H1 (cell line): ENCODE data around the gene RAB3GAP2. TPM values are rescaled to one million over a fixed set of nuclear protein-coding genes. Genes with fewer than 3 reads are reported as not detected.

Source experiments
- CTCF ChIA-PET: fragments of 300-600 bp; sonication (Branson Sonifier 250); formaldehyde crosslinking; loops from one replicate; lab custom pipeline; 2021; ENCODE audit not compliant: partially characterized antibody; lab: Charles Lee
- POLR2A ChIA-PET: fragments of 300-600 bp; sonication (Branson Sonifier 250); formaldehyde crosslinking; loops from one replicate; lab custom pipeline; 2021; ENCODE audit warnings: inconsistent platforms; ENCODE audit not compliant: partially characterized antibody; lab: Charles Lee
- DNase-seq, 2 experiments: peaks; one replicate each; pipeline versions ENCODE4 v3.0.0 to v3.0.0-alpha.2; 2010 to 2022; ENCODE audit warnings: low spot score in 2 of 2, low read depth in 1 of 2, mixed read lengths in 1 of 2
- FAIRE-seq: peaks from 2 replicates; lab custom pipeline; 2011; peaks lifted over from hg19 to GRCh38; lab: Jason Lieb, UNC
- H2AFZ ChIP-seq: 2 replicates; pipeline ENCODE4 v1.8.1; 2012; ENCODE audit warnings: low read length, inconsistent platforms
- H2AK5ac ChIP-seq: 2 replicates; pipeline ENCODE4 v1.6.1; 2013; ENCODE audit warnings: low read depth, low read length
- H2BK120ac ChIP-seq: replicated peaks from 2 replicates; pipeline ENCODE3; 2013; ENCODE audit warnings: low read depth, low read length, inconsistent platforms
- H2BK12ac ChIP-seq: 2 replicates; pipeline ENCODE4 v1.6.1; 2013; ENCODE audit warnings: low read depth, low read length
- H2BK15ac ChIP-seq: 2 replicates; pipeline ENCODE4 v1.6.1; 2013; ENCODE audit warnings: low read length
- H2BK20ac ChIP-seq: 2 replicates; pipeline ENCODE4 v1.6.1; 2013; ENCODE audit warnings: low read length
- H2BK5ac ChIP-seq: 2 replicates; pipeline ENCODE4 v1.6.1; 2013; ENCODE audit warnings: low read depth, low read length
- H3K14ac ChIP-seq: 2 replicates; pipeline ENCODE4 v1.6.1; 2013; ENCODE audit warnings: inconsistent platforms; ENCODE audit not compliant: insufficient read length
- H3K18ac ChIP-seq: 2 replicates; pipeline ENCODE4 v1.6.1; 2013; ENCODE audit warnings: low read length; ENCODE audit errors: extremely low read depth
- H3K23ac ChIP-seq: 2 replicates; pipeline ENCODE4 v1.6.1; 2013; ENCODE audit warnings: inconsistent platforms; ENCODE audit not compliant: insufficient read length
- H3K23me2 ChIP-seq: 2 replicates; pipeline ENCODE4 v1.6.1; 2013; ENCODE audit warnings: low read depth, low read length
- H3K27ac ChIP-seq: 2 replicates; pipeline ENCODE4 v1.6.1; 2011; ENCODE audit warnings: low read depth, low read length, inconsistent platforms
- H3K27me3 ChIP-seq, 4 experiments: replicated peaks in 1 of 4; 1 replicate in 1 of 4; 2 replicates in 3 of 4; pipeline versions ENCODE4 v1.6.1 to v1.8.1; 2011 to 2013; ENCODE audit warnings: low read length in 3 of 4, mild to moderate bottlenecking in 3 of 4, inconsistent platforms in 2 of 4, mixed read lengths in 2 of 4, moderate library complexity in 1 of 4; ENCODE audit not compliant: control insufficient read depth in 3 of 4, insufficient read depth in 3 of 4; ENCODE audit errors: extremely low read depth in 1 of 4
- H3K36me3 ChIP-seq, 4 experiments: 2 replicates each; pipeline versions ENCODE4 v1.6.1 to v1.8.1; 2011 to 2013; ENCODE audit warnings: mild to moderate bottlenecking in 4 of 4, low read length in 3 of 4, moderate library complexity in 2 of 4, control low read depth in 1 of 4, inconsistent platforms in 1 of 4; ENCODE audit not compliant: insufficient read depth in 4 of 4, control insufficient read depth in 2 of 4
- H3K4ac ChIP-seq: replicated peaks from 2 replicates; pipeline ENCODE3; 2013; ENCODE audit warnings: low read length, low read depth, mixed read lengths, inconsistent platforms; ENCODE audit not compliant: insufficient read length
- H3K4me1 ChIP-seq, 4 experiments: replicated peaks in 1 of 4; 1 replicate in 1 of 4; 2 replicates in 3 of 4; pipeline versions ENCODE4 v1.6.1 to v1.8.1; 2011 to 2013; ENCODE audit warnings: low read length in 3 of 4, inconsistent platforms in 2 of 4, mixed read lengths in 1 of 4; ENCODE audit not compliant: insufficient read depth in 4 of 4, control insufficient read depth in 3 of 4
- H3K4me2 ChIP-seq, 2 experiments: 2 replicates each; pipeline versions ENCODE4 v1.6.1 to v1.8.1; 2011 to 2013; ENCODE audit warnings: low read depth in 2 of 2, low read length in 2 of 2, control low read depth in 1 of 2, inconsistent platforms in 1 of 2, mild to moderate bottlenecking in 1 of 2; ENCODE audit not compliant: insufficient read depth in 1 of 2
- H3K4me3 ChIP-seq, 4 experiments: fragments of 200-600, 300-600 bp in 1 of 4; sonication (generic), shearing (Covaris generic), sonication (Bioruptor Twin) in 1 of 4; 2 replicates each; pipeline versions ENCODE4 v1.5.1 to v1.8.1; 2011 to 2016; ENCODE audit warnings: low read length in 4 of 4, low read depth in 3 of 4, control low read depth in 2 of 4, inconsistent platforms in 2 of 4, mild to moderate bottlenecking in 2 of 4, mixed read lengths in 1 of 4, moderate library complexity in 1 of 4; ENCODE audit not compliant: insufficient read depth in 2 of 4; ENCODE audit errors: extremely low read depth in 1 of 4
- H3K56ac ChIP-seq: replicated peaks from 2 replicates; pipeline ENCODE3; 2013; ENCODE audit warnings: low read depth, mild to moderate bottlenecking, mixed read lengths, low read length, inconsistent platforms; ENCODE audit not compliant: insufficient read length
- H3K79me1 ChIP-seq: 2 replicates; pipeline ENCODE4 v1.6.1; 2013; ENCODE audit warnings: low read depth, low read length, control low read depth
- H3K79me2 ChIP-seq, 2 experiments: 2 replicates each; pipeline versions ENCODE4 v1.6.1 to v1.8.1; 2012 to 2013; ENCODE audit warnings: low read length in 2 of 2, mild to moderate bottlenecking in 2 of 2, inconsistent platforms in 1 of 2; ENCODE audit not compliant: insufficient read depth in 2 of 2, control insufficient read depth in 1 of 2
- H3K9ac ChIP-seq, 4 experiments: replicated peaks in 1 of 4; 1 replicate in 1 of 4; 2 replicates in 3 of 4; pipeline versions ENCODE4 v1.6.1 to v1.8.1; 2011 to 2013; ENCODE audit warnings: low read depth in 3 of 4, low read length in 3 of 4, control low read depth in 2 of 4, mild to moderate bottlenecking in 2 of 4, moderate library complexity in 2 of 4, inconsistent platforms in 1 of 4; ENCODE audit errors: extremely low read depth in 1 of 4
- H3K9me3 ChIP-seq, 2 experiments: 2 replicates each; pipeline versions ENCODE4 v1.6.1 to v1.8.1; 2012 to 2013; ENCODE audit warnings: mild to moderate bottlenecking in 2 of 2, moderate library complexity in 2 of 2, control low read depth in 1 of 2, inconsistent platforms in 1 of 2, low read depth in 1 of 2, low read length in 1 of 2, mixed read lengths in 1 of 2; ENCODE audit not compliant: insufficient read depth in 2 of 2
- H4K20me1 ChIP-seq, 2 experiments: replicated peaks in 1 of 2; 2 replicates each; pipeline versions ENCODE3 to v1.8.1; 2011 to 2013; ENCODE audit warnings: inconsistent platforms in 2 of 2, low read length in 2 of 2, mild to moderate bottlenecking in 1 of 2; ENCODE audit not compliant: insufficient read depth in 2 of 2, control insufficient read depth in 1 of 2
- H4K5ac ChIP-seq: 2 replicates; pipeline ENCODE4 v1.6.1; 2013; ENCODE audit warnings: low read length, low read depth, mixed read lengths, inconsistent platforms; ENCODE audit not compliant: insufficient read length
- H4K8ac ChIP-seq: 2 replicates; pipeline ENCODE4 v1.8.0; 2013; ENCODE audit warnings: mild to moderate bottlenecking, moderate library complexity, low read length, inconsistent platforms; ENCODE audit not compliant: insufficient read depth; ENCODE audit errors: extremely low read depth
- H4K91ac ChIP-seq: replicated peaks from 2 replicates; pipeline ENCODE3; 2013; ENCODE audit warnings: low read length, mixed read lengths, inconsistent platforms; ENCODE audit not compliant: insufficient read length
- BACH1 ChIP-seq: IDR thresholded peaks from 2 replicates; pipeline ENCODE4 v1.6.1; 2012; ENCODE audit warnings: low read length, improper control_type of control experiment
- KDM4A ChIP-seq: IDR thresholded peaks from one replicate; pipeline ENCODE4 v1.7.1; 2012; ENCODE audit warnings: low read depth, mild to moderate bottlenecking, moderate library complexity, low read length, inconsistent platforms; ENCODE audit not compliant: severe bottlenecking
- NANOG ChIP-seq: IDR thresholded peaks from 2 replicates; pipeline ENCODE4 v1.6.1; 2011; ENCODE audit warnings: low read length, low read depth, mild to moderate bottlenecking, inconsistent platforms; ENCODE audit not compliant: insufficient read depth, poor library complexity, severe bottlenecking
- SRF ChIP-seq: IDR thresholded peaks from 2 replicates; pipeline ENCODE4 v1.6.1; 2011; ENCODE audit warnings: mild to moderate bottlenecking, low read depth, low read length, moderate library complexity
- TAF7 ChIP-seq: optimal IDR thresholded peaks from 2 replicates; pipeline ENCODE3; 2011; ENCODE audit warnings: low read depth, mild to moderate bottlenecking, inconsistent platforms, low read length, moderate library complexity, borderline replicate concordance
- TBP ChIP-seq: IDR thresholded peaks from 2 replicates; pipeline ENCODE4 v1.6.1; 2011; ENCODE audit warnings: low read depth, low read length, improper control_type of control experiment
- WGBS, 2 experiments: shearing (Covaris generic) in 1 of 2; methylation state at CpG; one replicate each; pipeline versions ENCODE4 v1.1.6 to v1.1.7; 2013 to 2015; ENCODE audit warnings: low lambda C conversion rate in 2 of 2, mixed read lengths in 2 of 2, inconsistent platforms in 1 of 2, low coverage in 1 of 2, missing lambda C conversion rate in 1 of 2; ENCODE audit not compliant: insufficient replicate concordance in 2 of 2, insufficient coverage in 1 of 2, insufficient read length in 1 of 2; ENCODE audit errors: extremely low coverage in 1 of 2, missing lambda C conversion rate in 1 of 2; 5-methylcytosine and 5-hydroxymethylcytosine counted together
- polyA plus RNA-seq, 7 experiments: library from polyadenylated mRNA; depleted of rRNA in 3 of 7; stranded (reverse) in 5 of 7; unstranded in 2 of 7; fragments of >200 nt in 5 of 7; fragments of 200-250 nt in 2 of 7; gene quantifications; 1 replicate in 5 of 7; 2 replicates in 1 of 7; 4 replicates in 1 of 7; pipeline versions ENCODE4 v1.2.1 to v1.2.3, GENCODE V29; 2011 to 2013; ENCODE audit warnings: missing spikeins in 2 of 7, mixed read lengths in 2 of 7
- total RNA-seq: library from RNA; stranded (reverse); fragmentation: NEBNext Ultra II Directional; extraction: Animal tissue kit (Norgen Biotek cat#: 25700); gene quantifications from 2 replicates; pipeline ENCODE4 v1.2.1, GENCODE V29; 2021

The RAB3GAP2 gene
- total and polyA plus RNA-seq, 2 of the 8 experiments (the other 6 are each of a cell fraction or from before 2014, with no cell fraction given), result 19.7 to 52.7 TPM

DNA sequence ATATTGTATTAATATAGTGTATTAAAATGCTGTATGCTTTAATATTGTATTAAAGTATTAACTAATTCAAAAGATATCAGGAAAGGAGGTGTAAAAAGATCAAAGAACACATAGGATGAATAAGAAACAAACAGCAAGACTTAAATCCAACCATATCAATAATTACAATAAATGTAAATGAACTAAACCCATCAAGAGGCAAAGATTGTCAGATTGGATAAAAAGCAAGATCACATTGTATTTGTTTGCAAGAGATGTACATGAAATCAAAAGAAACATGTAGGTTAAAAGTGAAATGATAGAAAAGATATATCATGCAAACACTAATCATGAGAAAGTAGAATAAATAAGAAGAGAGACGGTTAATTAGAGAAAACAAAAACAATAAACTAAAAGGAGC, 34.1 kb upstream of the RAB3GAP2 start:
- ChIA-PET CTCF (interaction anchor here (0.6 to 1.6 kb wide), 4 partner anchors 10 to 193 kb away, joined by 3 to 5 read pairs (median 4); no protein-coding TSS in a partner anchor), POLR2A (no interaction called here)
- Histone ChIP-seq H2BK5ac (no peak overlapping the region), H3K9ac (no peak overlapping the region), H3K23ac (no peak overlapping the region), H3K4me2 (no peak overlapping the region), H2AFZ (no peak overlapping the region), H4K5ac (no peak overlapping the region), H3K4me3 (no peak overlapping the region), H3K4ac (no peak overlapping the region), H3K27me3 (no peaks in the 10 kb centered on the region), H3K36me3 (no peaks in the 10 kb centered on the region), H4K20me1 (no peaks in the 10 kb centered on the region), H2AK5ac (no peak overlapping the region), H2BK15ac (no peak overlapping the region), H4K91ac (no peak overlapping the region), H2BK20ac (no peak overlapping the region), H3K4me1 (no peaks in the 10 kb centered on the region), H4K8ac (no peak overlapping the region), H3K14ac (no peak overlapping the region), H3K9me3 (no peaks in the 10 kb centered on the region), H3K27ac (no peak overlapping the region), H3K79me2 (no peaks in the 10 kb centered on the region)
- DNase-seq (no peak), FAIRE-seq (no peak)
- WGBS, 2 experiments, result 87% methylated on average over 1 of the region's 1 CpG; no CpG with 5 or more reads in 1 of the 2 experiments
- no peak for TF ChIP-seq SRF
- TF ChIP-seq NANOG, result no peak
- TF ChIP-seq TAF7, result no peak
- TF ChIP-seq BACH1, result no peak
- no peak for TF ChIP-seq KDM4A
- TF ChIP-seq TBP, result no peak
- TF ChIP-seq, all 59 proteins: peak for 0
- no peaks in the 10 kb centered on the region for H3K23me2 ChIP-seq
- H3K79me1 ChIP-seq, result no peaks in the 10 kb centered on the region
- no peak overlapping the region for H2BK12ac ChIP-seq
- H3K56ac ChIP-seq, result no peak overlapping the region
- no peak overlapping the region for H3K18ac ChIP-seq
- no peak overlapping the region for H2BK120ac ChIP-seq
